SHP77 treated with DMSO at 0.1 percent for 48 hours (cell line): ENCODE data around the gene EDIL3.

Experiments
- DNase-seq: peaks from one replicate; lab custom pipeline; 2025; lab: John Stamatoyannopoulos, UW

Gene EDIL3

GRCh38 chr5:84259283-84260045 is 125.2 kb downstream of the EDIL3 start:
- no peak for DNase-seq

- no peak for DNase-seq
These were observed 127.6 kb downstream of the EDIL3 start for GRCh38 chr5:84257061-84257460.

GRCh38 chr5:84255315-84255714 is 129.4 kb downstream of the EDIL3 start:
- no peak for DNase-seq

DNA sequence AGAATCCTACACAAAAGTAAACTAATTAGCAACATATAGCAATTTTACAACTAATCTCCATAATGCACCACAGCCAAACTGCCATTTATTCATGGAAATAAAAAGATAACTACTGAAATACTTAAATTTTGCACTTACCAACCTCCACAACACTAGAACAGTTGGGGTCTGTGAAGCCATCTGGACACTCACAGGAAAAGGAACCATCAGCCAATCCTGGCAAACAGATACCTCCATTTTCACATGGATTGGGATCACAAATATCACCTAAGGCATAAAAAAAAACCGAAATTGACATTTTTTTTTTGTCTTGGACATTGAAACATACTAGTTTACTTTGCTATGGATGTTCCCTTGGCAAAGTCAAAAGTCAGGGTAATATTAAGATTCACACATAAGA is 130.7 kb downstream of the EDIL3 start:
- DNase-seq: no peak

DNA sequence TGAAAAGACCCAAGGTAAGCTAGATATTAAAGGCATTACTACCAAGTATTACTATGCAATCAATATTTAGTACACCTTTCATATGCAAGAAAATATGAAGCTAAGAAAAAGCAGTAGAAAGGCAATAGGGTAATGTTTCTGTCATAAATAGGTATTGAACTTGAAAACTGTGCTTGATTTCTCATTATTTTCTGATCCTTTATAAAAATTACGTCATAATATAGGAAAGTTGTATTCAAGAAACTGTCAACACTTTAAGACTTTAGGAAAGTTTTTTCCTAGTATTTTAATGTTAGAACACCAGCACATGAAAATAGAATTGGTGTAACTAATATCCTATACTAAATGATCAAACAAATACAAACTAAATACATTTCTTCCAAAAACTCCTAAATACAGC is 133.2 kb downstream of the EDIL3 start:
- no peak for DNase-seq

- DNase-seq: no peak
These were observed 134.6 kb downstream of the EDIL3 start for GRCh38 chr5:84249918-84250630.

GRCh38 chr5:84248013-84248412 is 136.7 kb downstream of the EDIL3 start:
- DNase-seq: no peak

DNA sequence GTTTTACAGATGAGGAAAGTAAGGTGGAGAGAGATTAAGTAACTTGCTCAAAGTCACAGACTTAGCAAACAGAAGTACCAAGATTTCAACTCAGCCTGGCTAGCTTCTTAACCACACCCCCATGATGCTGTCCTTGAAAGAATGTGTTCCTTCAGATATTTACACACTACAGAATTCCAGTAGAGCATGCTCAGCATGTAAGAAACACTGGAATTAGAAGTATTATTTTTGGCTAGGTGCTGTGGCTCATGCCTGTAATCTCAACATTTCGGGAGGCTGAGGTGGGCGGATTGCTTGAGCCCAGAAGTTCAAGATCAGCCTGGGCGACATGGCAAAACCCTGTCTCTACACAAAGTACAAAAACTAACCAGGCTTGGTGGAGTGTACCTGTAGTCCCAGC is 142.4 kb downstream of the EDIL3 start:
- no peak for DNase-seq

DNA sequence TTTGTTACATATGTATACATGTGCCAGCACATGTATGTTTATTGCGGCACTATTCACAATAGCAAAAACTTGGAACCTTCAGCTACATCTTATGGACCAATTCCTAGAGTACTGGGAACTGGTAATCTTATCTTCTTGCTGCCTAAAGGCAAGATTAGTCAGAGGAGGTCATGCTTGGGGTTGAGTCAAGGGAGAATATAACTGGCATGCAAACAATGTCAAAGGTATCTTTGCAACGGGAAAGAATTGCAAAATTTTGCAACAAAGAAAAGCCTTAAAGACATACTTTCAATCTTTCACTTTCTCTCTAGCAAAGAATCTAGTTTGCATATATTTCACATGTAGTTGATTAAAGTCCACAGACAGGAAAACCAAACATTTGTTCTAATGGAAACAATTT is 145.2 kb downstream of the EDIL3 start:
- DNase-seq: no peak

DNA sequence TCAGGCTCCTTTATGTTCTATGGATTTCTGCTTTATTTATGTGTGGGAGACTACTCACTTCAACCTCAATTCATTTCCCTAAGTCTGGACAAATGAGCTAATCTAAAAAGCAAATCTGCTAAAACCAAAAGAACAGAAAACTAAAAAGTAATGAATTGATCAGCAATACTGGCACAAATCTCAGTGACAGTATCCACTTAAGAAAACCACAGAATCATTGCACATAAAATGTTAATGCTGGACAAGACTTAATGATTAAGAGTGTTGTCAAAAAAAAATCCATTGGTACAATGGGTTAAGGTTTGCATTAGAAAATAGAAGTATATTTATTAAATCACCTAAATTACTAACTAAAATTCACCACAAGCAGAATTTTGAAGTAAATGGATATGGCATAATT is 147.6 kb downstream of the EDIL3 start:
- DNase-seq: no peak

- no peak for DNase-seq
These were observed 153.2 kb downstream of the EDIL3 start for GRCh38 chr5:84231433-84231832.

- DNase-seq: no peak
These were observed 155.6 kb downstream of the EDIL3 start for GRCh38 chr5:84229045-84229444.

DNA sequence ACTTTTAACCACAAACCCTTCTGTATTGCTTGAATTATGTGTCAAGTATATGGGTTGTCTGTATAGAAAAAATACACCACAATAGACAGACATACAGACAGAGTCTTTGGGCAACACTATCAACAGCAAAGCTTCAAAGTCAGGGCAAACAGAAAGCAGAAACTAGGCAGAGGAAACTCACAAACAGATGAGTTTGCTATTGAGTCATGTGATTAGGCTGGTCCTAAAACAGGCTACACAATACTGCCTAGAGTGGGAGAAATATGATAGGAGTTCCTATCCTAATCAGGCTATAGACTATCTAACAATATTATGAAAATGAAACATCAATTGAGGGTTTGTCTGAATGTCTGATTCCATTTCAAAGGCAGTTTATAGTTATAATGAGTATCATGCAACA is 156.4 kb downstream of the EDIL3 start:
- no peak for DNase-seq

DNA sequence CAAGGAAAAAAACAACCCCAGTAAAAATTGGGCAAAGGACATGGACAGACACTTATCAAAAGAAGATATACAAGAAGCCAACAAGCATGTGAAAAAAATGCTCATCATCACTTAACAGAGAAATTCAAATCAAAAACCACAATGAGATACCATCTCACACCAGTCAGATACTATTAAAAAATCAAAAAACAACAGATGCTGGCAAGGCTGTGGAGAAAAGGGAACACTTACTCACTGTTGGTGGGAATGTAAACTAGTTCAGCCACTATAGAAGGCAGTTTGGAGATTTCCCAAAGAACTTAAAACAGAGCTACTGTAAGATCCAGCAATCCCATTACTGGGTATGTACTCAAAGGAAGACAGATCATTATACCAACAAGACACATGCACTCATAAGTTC is 157.4 kb downstream of the EDIL3 start:
- no peak for DNase-seq

GRCh38 chr5:84218546-84218945 is 166.1 kb downstream of the EDIL3 start:
- DNase-seq: no peak

- no peak for DNase-seq
These were observed 169.2 kb downstream of the EDIL3 start for GRCh38 chr5:84215521-84215920.

GRCh38 chr5:84213861-84214260 is 170.8 kb downstream of the EDIL3 start:
- no peak for DNase-seq

- DNase-seq: no peak
These were observed 171.5 kb downstream of the EDIL3 start for GRCh38 chr5:84213212-84213611.

GRCh38 chr5:84204772-84205171 is 179.9 kb downstream of the EDIL3 start:
- no peak for DNase-seq

DNA sequence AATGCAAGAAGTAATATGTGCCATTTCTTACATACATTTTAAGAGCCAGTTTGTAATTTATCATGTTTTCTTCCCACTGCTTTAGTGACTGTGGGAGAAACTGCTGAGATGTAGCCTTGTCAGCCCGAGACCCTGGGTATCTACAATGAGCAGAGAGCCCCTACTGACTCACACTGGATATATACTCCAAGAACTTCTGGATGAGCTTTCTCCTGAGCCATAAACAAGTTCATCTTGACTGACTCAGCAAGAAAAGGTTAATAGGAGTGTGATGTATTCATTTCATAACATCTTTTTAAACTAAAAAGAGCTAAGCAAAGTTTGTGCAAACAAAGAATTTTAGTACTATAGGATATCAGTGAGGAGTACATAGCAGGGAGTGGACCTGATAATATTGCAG is 182.5 kb downstream of the EDIL3 start:
- no peak for DNase-seq

- DNase-seq: no peak
These were observed 187.1 kb downstream of the EDIL3 start for GRCh38 chr5:84197538-84197937.

DNA sequence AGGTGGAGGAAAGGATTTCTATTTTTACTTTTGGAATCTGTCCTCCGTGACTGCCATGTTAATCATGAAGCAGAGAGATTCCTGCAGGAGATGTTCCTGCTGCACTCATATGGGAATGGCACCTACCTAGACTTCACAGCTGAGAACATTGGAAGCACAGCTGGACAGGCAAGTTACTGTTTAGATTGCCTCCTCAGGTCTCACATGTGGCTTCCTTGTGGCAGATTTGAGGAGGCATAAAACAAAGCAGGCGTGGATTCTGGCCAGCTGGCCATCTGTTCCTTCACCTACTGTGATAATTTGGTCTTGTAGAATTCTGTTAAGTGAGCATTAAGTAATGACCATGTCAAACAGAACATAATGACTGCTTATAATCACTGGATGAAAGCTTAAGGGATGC is 193.4 kb downstream of the EDIL3 start:
- no peak for DNase-seq

GRCh38 chr5:84184857-84185256 is 199.8 kb downstream of the EDIL3 start:
- no peak for DNase-seq

DNA sequence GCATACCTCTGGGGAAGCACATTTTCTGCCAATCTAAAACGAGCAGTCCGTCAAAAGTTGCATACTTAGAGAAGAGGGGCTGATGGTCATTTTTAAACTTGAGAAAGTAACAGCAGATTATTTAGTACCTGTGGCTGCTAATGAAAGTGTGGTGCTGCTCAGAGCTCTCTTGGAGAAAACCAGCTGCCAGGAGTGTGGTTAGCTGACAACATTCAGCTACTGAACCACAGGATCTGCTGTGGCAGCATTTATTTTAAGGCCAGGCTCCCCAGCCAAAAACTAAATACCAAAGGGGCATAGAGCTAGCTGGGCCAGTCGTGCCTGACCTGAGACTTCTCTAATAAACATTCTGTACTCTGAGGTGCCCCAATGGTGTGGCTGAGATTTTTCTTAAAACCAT is 203.6 kb downstream of the EDIL3 start:
- DNase-seq: no peak
